A549 treated with GW870086 at 1 μM for 4 hours (cell line): ENCODE data around the gene CDPF1. TPM values are rescaled to one million over a fixed set of nuclear protein-coding genes. Genes with fewer than 3 reads are reported as not detected.

ENCODE experiments used
- total RNA-seq: library from RNA; stranded (reverse); fragments of 200-300 nt; extraction: Qiagen RNA extraction; gene quantifications from 5 replicates; pipeline ENCODE4 v1.2.3, GENCODE V29; 2022; ENCODE audit warnings: low read depth

Gene CDPF1
- 7.5 to 11.9 TPM (median 8.6 TPM) in 5 replicates for total RNA-seq

DNA sequence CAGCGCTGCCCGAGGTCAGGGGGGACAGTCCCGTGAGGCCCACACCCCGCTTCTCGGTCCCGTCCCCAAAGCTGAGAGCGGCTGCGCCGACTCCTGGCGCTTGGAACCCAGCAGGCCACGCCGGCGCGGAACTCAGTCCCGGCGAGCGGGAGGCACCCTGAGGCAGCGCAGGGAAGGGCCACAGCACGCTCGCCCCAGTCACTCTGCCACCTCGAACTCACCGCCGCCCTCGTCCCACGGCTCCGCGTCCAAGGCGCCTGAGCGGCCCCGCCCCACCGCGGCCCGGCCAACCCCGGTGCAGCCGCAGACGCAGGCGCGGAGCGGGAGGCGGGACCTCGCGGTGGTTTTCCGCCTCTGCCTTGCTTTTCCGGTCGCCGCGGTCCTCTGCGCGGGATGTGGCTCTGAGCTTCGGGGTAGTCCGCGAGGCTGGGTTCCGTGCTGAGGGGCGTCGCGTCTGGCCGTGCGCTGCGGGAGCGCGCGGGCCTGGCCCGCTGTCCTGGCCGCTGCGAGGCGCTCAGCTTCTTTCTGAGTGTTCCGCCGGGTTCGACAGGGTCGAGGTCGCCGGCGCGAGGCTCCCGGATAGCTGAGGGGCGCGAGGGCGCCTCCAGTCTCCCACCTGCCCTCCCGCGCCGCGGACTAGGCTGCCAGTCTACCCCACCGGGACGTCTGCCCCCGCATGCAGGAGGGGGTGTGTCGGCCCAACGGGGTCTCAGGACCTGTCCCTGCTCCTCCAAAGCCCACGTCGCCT is at the start of gene CDPF1:
Gene CDPF1 (minus strand): TSS at position 259 of the 748 bp plus-strand sequence. CDS start 2,009 bp downstream, outside the sequence.

DNA sequence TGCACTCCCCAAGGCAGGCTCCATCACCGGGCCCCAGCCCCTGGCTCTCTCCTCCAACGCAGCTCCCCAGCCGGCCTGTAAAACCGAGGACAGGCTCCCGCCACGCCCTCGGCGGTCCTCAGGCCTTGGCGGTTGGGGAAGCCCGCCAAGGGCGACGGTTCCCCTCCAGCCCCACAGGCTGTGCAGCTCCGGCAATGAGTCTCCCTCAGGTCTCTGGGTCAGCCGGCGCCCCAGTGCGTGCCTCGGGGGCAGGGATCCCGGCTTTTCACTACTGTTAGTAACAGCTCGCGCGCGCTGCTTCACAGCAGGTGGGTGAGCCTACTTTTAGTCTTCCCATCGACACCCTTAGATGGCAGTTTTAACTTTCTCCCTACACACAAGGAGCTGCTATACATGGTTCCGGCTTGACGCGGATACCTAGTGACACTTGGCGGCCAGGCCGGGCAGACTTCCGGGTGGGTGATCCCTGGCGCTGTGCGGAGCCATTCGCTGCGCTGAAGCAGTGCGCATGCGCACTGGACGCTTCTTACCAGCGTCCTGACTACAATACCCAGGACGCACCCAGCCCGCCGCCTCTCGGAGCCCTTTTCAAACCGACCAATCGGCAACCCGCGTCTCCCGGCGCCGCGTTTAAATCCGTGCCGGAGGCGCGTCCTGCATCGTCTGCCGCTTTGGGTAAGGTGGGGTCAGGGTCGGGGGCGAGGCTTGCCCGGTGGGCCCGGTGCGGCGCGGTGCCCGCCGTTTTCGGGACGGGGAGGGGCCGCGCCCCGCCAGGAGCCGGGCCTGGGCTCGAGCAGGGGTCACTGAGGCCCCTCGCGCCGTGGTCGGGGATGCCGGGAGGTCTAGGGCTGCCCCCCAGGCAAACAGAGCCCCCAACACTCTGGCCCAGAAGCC is 46.4 kb upstream of the CDPF1 start, which contains the start of gene GTSE1:
Gene GTSE1 (plus strand): TSS at position 614 of the 894 bp plus-strand sequence. CDS start 531 bp downstream, outside the sequence.

DNA sequence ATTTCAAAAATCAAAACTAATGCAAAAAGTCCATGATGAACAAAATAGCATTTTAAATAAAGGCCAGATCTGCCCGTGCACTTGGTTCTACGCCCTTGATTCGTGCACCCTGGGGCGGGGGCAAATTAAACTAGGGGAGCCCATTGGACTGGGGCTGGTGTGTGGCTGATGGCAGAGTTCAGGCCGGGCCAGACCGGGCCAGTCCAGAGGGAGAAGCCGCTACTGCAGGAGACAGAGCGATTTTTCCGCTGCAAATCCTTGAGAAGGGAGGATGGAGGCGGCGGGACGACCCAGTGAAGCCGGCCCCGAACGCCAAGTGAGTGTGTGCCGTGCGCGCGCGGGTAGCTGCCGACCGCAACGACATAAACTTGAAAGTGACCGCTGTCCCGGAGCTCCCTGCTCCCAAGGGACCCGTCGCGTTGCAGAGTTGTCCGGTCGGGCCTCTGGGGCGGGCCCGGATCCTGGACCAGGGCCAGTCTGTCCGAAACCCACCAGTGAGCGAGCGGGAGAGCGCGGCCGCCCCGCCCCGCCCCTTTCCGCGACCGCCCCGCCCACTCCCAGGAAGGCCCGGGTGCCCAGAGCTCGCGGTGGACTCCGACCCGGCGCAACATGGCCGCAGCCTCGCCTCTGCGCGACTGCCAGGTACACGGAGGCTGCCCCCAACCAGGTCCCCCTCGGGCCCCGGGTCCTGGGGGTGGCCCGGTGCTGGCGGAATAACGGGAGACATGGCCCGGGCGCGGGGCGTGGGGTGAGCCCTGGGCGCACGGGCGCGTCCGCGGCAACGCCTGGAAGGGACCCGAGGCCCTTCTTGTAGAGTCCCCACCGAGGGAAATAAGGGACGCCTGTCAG is 17.6 kb upstream of the CDPF1 start, which contains the start of gene TTC38:
Gene TTC38 (plus strand): TSS at position 578 of the 849 bp plus-strand sequence. CDS start 32 bp downstream, at position 610.

GRCh38 chr22:46263216-46263590 is 13.1 kb upstream of the CDPF1 start, which contains the start of gene PKDREJ:
Gene PKDREJ (minus strand): TSS chr22:46263343. CDS start chr22:46263322, 21 bp downstream.

Other genes with a start within 250 kb of the CDPF1 start
- 1.0 to 2.0 TPM (median 1.7 TPM) in 5 replicates for gene PPARA, start 99.8 kb downstream of the CDPF1 start, total RNA-seq
- not detected in 5 replicates for gene PKDREJ, start 13.1 kb upstream of the CDPF1 start, total RNA-seq
- gene TTC38, start 17.7 kb upstream of the CDPF1 start, total RNA-seq: 10.3 to 16.4 TPM (median 12.4 TPM) in 5 replicates
- gene GTSE1, start 46.6 kb upstream of the CDPF1 start, total RNA-seq: 27.2 to 36.3 TPM (median 31.4 TPM) in 5 replicates
- gene TRMU, start 85.4 kb upstream of the CDPF1 start, total RNA-seq: 34.6 to 41.3 TPM (median 39.1 TPM) in 5 replicates